ENCODE results near the gene PCDHAC2. TPM values are rescaled to one million over a fixed set of nuclear protein-coding genes. Genes with fewer than 3 reads are reported as not detected.

The PCDHAC2 gene
- polyA plus RNA-seq, 1 of the 3 experiments (the other 2 are of a cell fraction), result 0.39 TPM

- H3K36me3 ChIP-seq (replicated peaks in 1 of 2; ENCODE audit: control insufficient read depth in 1 of 2, insufficient read depth in 2 of 2, low read length in 1 of 2), result peaks cover 0 to under 1% of the 10 kb centered on the region in 2 experiments
- no peaks in the 10 kb centered on the region for H4K20me1 ChIP-seq (ENCODE audit: insufficient read depth)
These were observed 21.8 kb downstream of the PCDHAC2 start for GRCh38 chr5:140988100-140988499.

GRCh38 chr5:140988608-140989007 is 22.3 kb downstream of the PCDHAC2 start:
- CTCF ChIA-PET, result interaction anchor here (1.5 to 1.9 kb wide), 3 partner anchors 10 to 147 kb away, joined by 4 to 10 read pairs (median 4); no protein-coding TSS in a partner anchor
- H3K27ac ChIP-seq (ENCODE audit: low read depth in 2 of 2, low read length in 1 of 2), result peak overlapping the region in 1 of 2 experiments; percentile 6; a peak in 1 of 4 replicates
- H3K9ac ChIP-seq, result no peak overlapping the region
- no peak overlapping the region for H2AFZ ChIP-seq (ENCODE audit: low read depth)
- no peaks in the 10 kb centered on the region for H3K79me2 ChIP-seq (ENCODE audit: insufficient read depth)
- POLR2A ChIA-PET, result no interaction called here
- H3F3A ChIP-seq (replicated peaks; ENCODE audit: insufficient read depth), result no peaks in the 10 kb centered on the region
- WGBS (ENCODE audit: low lambda C conversion rate), result 54% methylated on average over 5 of the region's 5 CpGs
- H3K4me2 ChIP-seq, result no peak overlapping the region
- H3K4me3 ChIP-seq (ENCODE audit: low read depth in 2 of 2, low read length in 1 of 2), result no peak overlapping the region
- H4K20me1 ChIP-seq (ENCODE audit: insufficient read depth), result no peaks in the 10 kb centered on the region
- DNase-seq, result no peak
- H3K9me3 ChIP-seq, result no peaks in the 10 kb centered on the region
- H3K36me3 ChIP-seq (replicated peaks in 1 of 2; ENCODE audit: control insufficient read depth in 1 of 2, insufficient read depth in 2 of 2, low read length in 1 of 2), result no peaks in the 10 kb centered on the region
- no peaks in the 10 kb centered on the region for H3K9me2 ChIP-seq
- H3K27me3 ChIP-seq (ENCODE audit: insufficient read depth), result no peaks in the 10 kb centered on the region
- H3K4me1 ChIP-seq (ENCODE audit: control insufficient read depth in 1 of 2, insufficient read depth in 2 of 2, low read depth in 1 of 2, low read length in 1 of 2), result peaks cover 0 to 19% of the 10 kb centered on the region in 2 experiments; a peak in 2 of 4 replicates
- TF ChIP-seq ZBTB33 (IDR thresholded peaks at IDR 0.05; ENCODE audit: borderline replicate concordance, low read depth) (no peak), TCF12 (IDR thresholded peaks at IDR 0.05) (no peak), CHD2 (IDR thresholded peaks at IDR 0.05; ENCODE audit: low read length, partially characterized antibody) (no peak), FOXJ3 (CRISPR knock-in tag; IDR thresholded peaks at IDR 0.05) (no peak), PBX3 (IDR thresholded peaks at IDR 0.05) (no peak), USF2 (IDR thresholded peaks at IDR 0.05; ENCODE audit: borderline replicate concordance, low read depth, low read length) (no peak)

More at GRCh38 chr5:140988100-140988499, 21.8 kb downstream of the PCDHAC2 start:
- H3K79me2 ChIP-seq (ENCODE audit: insufficient read depth), result no peaks in the 10 kb centered on the region
- no peak overlapping the region for H3K9ac ChIP-seq
- DNase-seq, result no peak
- CTCF ChIA-PET, result interaction anchor here (1.5 kb wide), 2 partner anchors 52 to 146 kb away, joined by 4 to 10 read pairs; no protein-coding TSS in a partner anchor
- no peaks in the 10 kb centered on the region for H3K9me3 ChIP-seq
- H3F3A ChIP-seq (replicated peaks; ENCODE audit: insufficient read depth), result no peaks in the 10 kb centered on the region
- TF ChIP-seq SMC3 (IDR thresholded peaks at IDR 0.05; ENCODE audit: low read depth, low read length) (no peak), RXRA (IDR thresholded peaks at IDR 0.05; ENCODE audit: borderline replicate concordance, low read depth) (no peak), REST (IDR thresholded peaks at IDR 0.05; ENCODE audit: low read depth, low read length) (no peak), NRF1 (IDR thresholded peaks at IDR 0.05; ENCODE audit: low read depth, low read length) (no peak), RCOR1 (IDR thresholded peaks at IDR 0.05; ENCODE audit: low read length) (no peak), MXI1 (IDR thresholded peaks at IDR 0.05; ENCODE audit: low read depth, low read length) (peak; percentile 42; the same call in 1 of the 2 replicates), GABPA (IDR thresholded peaks at IDR 0.05; ENCODE audit: low read depth) (no peak), TCF12 (IDR thresholded peaks at IDR 0.05) (no peak)
- WGBS (ENCODE audit: low lambda C conversion rate), result 54% methylated on average over 5 of the region's 5 CpGs
- no peak overlapping the region; a peak in 1 of 4 replicates for H3K27ac ChIP-seq (ENCODE audit: low read depth in 2 of 2, low read length in 1 of 2)
- no peak overlapping the region for H3K4me2 ChIP-seq
- H3K4me3 ChIP-seq (ENCODE audit: low read depth in 2 of 2, low read length in 1 of 2), result no peak overlapping the region
- H3K9me2 ChIP-seq, result no peaks in the 10 kb centered on the region
- H3K4me1 ChIP-seq (ENCODE audit: control insufficient read depth in 1 of 2, insufficient read depth in 2 of 2, low read depth in 1 of 2, low read length in 1 of 2), result peaks cover 0 to 19% of the 10 kb centered on the region in 2 experiments; a peak in 2 of 4 replicates
- POLR2A ChIA-PET, result no interaction called here
- no peak overlapping the region for H2AFZ ChIP-seq (ENCODE audit: low read depth)
- H3K27me3 ChIP-seq (ENCODE audit: insufficient read depth), result no peaks in the 10 kb centered on the region
